ENCODE data around the gene HEATR1.

DNA sequence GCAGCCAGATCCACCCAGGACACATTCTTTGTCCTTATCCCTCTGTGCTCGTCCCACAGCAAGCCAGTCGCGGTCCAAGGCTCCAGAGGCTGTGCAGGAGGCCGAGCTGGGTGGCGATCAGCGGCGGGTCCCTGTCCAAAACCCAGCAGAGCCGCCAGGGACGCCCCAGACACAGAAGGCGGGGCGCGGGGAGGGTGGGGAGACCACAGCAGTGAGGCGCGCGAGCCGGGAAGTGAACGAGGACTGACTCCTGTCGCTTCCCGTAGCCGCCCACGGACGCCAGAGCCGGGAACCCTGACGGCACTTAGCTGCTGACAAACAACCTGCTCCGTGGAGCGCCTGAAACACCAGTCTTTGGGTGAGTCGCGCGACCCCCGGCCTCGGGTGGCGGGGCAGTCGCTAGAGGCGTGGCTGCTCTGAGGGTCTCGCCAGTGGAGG, 80.6 kb downstream of the HEATR1 start, which contains the start of gene LGALS8:
- no peak for TF ChIP-seq CTCF (IDR thresholded peaks at IDR 0.05; ENCODE audit: low read depth, low read length)
- no peak for TF ChIP-seq EZH2phosphoT487 (IDR thresholded peaks at IDR 0.05; ENCODE audit: low read depth)

Measured in OCI-LY3 (cell line).